ENCODE measurements around the gene PPP4R4.
"Not testable (repeated sequence)": the region's sequence is repeated elsewhere in the genome, so short reads cannot be mapped to it uniquely, and the experiment has no call there.

Gene PPP4R4

DNA sequence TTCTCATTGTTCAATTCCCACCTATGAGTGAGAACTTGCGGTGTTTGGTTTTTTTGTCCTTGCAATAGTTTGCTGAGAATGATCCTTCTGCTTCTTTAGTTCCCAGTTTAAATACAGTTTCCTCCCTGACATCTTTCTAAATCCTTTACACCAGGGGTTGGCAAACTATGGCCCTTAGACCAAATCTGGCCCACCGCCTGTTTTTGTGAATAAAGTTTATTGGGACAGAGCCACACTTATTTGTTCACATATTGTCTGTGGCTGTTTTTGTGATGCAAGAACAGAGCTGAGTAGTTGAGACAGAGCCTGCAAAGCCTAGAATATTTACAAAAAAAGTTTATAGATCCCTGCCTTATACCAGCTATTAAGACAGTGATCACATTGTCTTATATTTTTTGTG is 65.3 kb downstream of the PPP4R4 start:
- no peak overlapping the region for H3K27ac ChIP-seq
- no peaks in the 10 kb centered on the region for H3K4me1 ChIP-seq (ENCODE audit: low read depth, poor library complexity, severe bottlenecking)
- no peak overlapping the region for H3K9ac ChIP-seq
- H3K4me2 ChIP-seq, result no peak overlapping the region
- H3K79me2 ChIP-seq (ENCODE audit: insufficient read depth, low read depth), result no peaks in the 10 kb centered on the region
- H3K4me3 ChIP-seq (IDR thresholded peaks at IDR 0.05; ENCODE audit: insufficient read depth, low read depth, low read length), result no peak overlapping the region
- H3K27me3 ChIP-seq (ENCODE audit: insufficient read depth, low read depth), result no peaks in the 10 kb centered on the region
- no peaks in the 10 kb centered on the region for H3K36me3 ChIP-seq (ENCODE audit: insufficient read depth)
- TF ChIP-seq, protein P1, sequence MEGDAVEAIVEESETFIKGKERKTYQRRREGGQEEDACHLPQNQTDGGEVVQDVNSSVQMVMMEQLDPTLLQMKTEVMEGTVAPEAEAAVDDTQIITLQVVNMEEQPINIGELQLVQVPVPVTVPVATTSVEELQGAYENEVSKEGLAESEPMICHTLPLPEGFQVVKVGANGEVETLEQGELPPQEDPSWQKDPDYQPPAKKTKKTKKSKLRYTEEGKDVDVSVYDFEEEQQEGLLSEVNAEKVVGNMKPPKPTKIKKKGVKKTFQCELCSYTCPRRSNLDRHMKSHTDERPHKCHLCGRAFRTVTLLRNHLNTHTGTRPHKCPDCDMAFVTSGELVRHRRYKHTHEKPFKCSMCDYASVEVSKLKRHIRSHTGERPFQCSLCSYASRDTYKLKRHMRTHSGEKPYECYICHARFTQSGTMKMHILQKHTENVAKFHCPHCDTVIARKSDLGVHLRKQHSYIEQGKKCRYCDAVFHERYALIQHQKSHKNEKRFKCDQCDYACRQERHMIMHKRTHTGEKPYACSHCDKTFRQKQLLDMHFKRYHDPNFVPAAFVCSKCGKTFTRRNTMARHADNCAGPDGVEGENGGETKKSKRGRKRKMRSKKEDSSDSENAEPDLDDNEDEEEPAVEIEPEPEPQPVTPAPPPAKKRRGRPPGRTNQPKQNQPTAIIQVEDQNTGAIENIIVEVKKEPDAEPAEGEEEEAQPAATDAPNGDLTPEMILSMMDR (conservative IDR thresholded peaks at IDR 0.05; ENCODE audit: low read depth, low read length), result no peak
- no peaks in the 10 kb centered on the region for H4K20me1 ChIP-seq (ENCODE audit: insufficient read depth)
- H2AFZ ChIP-seq (ENCODE audit: low read depth), result no peak overlapping the region

- Histone ChIP-seq H3K27ac (no peak overlapping the region), H3K27me3 (ENCODE audit: insufficient read depth, low read depth) (no peaks in the 10 kb centered on the region), H2AFZ (ENCODE audit: low read depth) (no peak overlapping the region), H3K79me2 (ENCODE audit: insufficient read depth, low read depth) (no peaks in the 10 kb centered on the region), H4K20me1 (ENCODE audit: insufficient read depth) (no peaks in the 10 kb centered on the region), H3K4me1 (ENCODE audit: low read depth, poor library complexity, severe bottlenecking) (no peaks in the 10 kb centered on the region), H3K36me3 (ENCODE audit: insufficient read depth) (no peaks in the 10 kb centered on the region), H3K4me3 (IDR thresholded peaks at IDR 0.05; ENCODE audit: insufficient read depth, low read depth, low read length) (no peak overlapping the region), H3K9ac (no peak overlapping the region), H3K4me2 (no peak overlapping the region)
- TF ChIP-seq, protein P1 (conservative IDR thresholded peaks at IDR 0.05; ENCODE audit: low read depth, low read length), result no peak
Observed at GRCh38 chr14:94244182-94244581, 70.1 kb downstream of the PPP4R4 start.

- not testable (repeated sequence) for H3K4me2 ChIP-seq; H3K4me3 ChIP-seq (IDR thresholded peaks at IDR 0.05; ENCODE audit: insufficient read depth, low read depth, low read length); H3K79me2 ChIP-seq (ENCODE audit: insufficient read depth, low read depth); H3K27me3 ChIP-seq (ENCODE audit: insufficient read depth, low read depth); H3K9ac ChIP-seq; H3K27ac ChIP-seq; H4K20me1 ChIP-seq (ENCODE audit: insufficient read depth); H3K4me1 ChIP-seq (ENCODE audit: low read depth, poor library complexity, severe bottlenecking); H3K36me3 ChIP-seq (ENCODE audit: insufficient read depth); H2AFZ ChIP-seq (ENCODE audit: low read depth)
Observed at GRCh38 chr14:94264195-94264594, 90.1 kb downstream of the PPP4R4 start.

DNA sequence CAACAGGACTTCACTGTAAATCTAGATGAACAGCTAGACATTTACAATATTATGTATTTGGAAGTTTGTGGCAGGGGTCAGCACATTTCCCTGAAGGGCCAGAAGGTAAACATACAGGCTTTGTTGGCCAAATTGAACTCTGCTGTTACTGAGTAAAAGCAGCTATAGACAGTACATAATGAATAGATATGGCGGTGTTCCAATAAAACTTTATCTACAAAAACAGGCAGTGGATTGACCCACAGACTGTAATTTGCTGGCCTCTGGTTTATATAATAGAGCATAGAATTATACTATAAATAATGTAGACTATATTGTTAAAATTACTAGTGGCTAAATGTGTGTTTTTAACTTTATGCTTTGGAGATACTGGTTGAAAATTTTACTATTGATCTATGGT is 93.2 kb downstream of the PPP4R4 start:
- Histone ChIP-seq H3K27me3 (ENCODE audit: insufficient read depth, low read depth) (no peaks in the 10 kb centered on the region), H3K9ac (no peak overlapping the region), H3K27ac (no peak overlapping the region), H3K4me3 (IDR thresholded peaks at IDR 0.05; ENCODE audit: insufficient read depth, low read depth, low read length) (no peak overlapping the region), H4K20me1 (ENCODE audit: insufficient read depth) (no peaks in the 10 kb centered on the region), H3K36me3 (ENCODE audit: insufficient read depth) (no peaks in the 10 kb centered on the region), H2AFZ (ENCODE audit: low read depth) (no peak overlapping the region), H3K79me2 (ENCODE audit: insufficient read depth, low read depth) (no peaks in the 10 kb centered on the region), H3K4me2 (no peak overlapping the region), H3K4me1 (ENCODE audit: low read depth, poor library complexity, severe bottlenecking) (no peaks in the 10 kb centered on the region)
- TF ChIP-seq, protein P1 (conservative IDR thresholded peaks at IDR 0.05; ENCODE audit: low read depth, low read length), result no peak

GRCh38 chr14:94268582-94268981 is 94.5 kb downstream of the PPP4R4 start:
- not testable (repeated sequence) for H2AFZ ChIP-seq (ENCODE audit: low read depth); H3K4me2 ChIP-seq; H3K27ac ChIP-seq; H3K9ac ChIP-seq; H3K79me2 ChIP-seq (ENCODE audit: insufficient read depth, low read depth); H3K4me3 ChIP-seq (IDR thresholded peaks at IDR 0.05; ENCODE audit: insufficient read depth, low read depth, low read length); H3K4me1 ChIP-seq (ENCODE audit: low read depth, poor library complexity, severe bottlenecking); H3K27me3 ChIP-seq (ENCODE audit: insufficient read depth, low read depth); H3K36me3 ChIP-seq (ENCODE audit: insufficient read depth); H4K20me1 ChIP-seq (ENCODE audit: insufficient read depth)

Data from KMS-11 (cell line).